ENCODE data around the gene CCDC88C. TPM values are rescaled to one million over a fixed set of nuclear protein-coding genes. Genes with fewer than 3 reads are reported as not detected.

The CCDC88C gene
- total and polyA plus RNA-seq, 2 donors (not counting 3 experiments of a cell fraction or from before 2014, with no cell fraction given), result 11.4 to 52.1 TPM

DNA sequence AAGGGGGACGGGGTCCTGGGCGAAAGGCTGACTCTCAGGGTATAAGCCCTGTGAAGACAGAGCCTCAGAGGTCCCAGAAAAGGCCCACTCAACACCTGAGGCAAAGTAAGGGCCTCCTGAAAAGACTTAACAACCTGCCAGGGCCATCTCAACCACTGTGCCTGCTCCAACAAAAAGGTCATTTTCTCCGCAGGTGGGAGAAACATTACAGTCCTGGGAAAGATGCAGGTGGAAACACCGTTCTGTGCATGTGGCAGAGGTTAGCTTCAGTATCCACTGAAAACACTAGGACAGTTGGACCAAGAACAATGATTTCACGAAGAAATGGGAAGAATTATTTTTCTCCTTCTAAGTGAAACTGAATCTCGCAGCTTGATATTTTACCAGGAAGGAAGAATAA, 50.9 kb downstream of the CCDC88C start:
- ChIA-PET CTCF (interaction anchor here (1.1 kb wide), 1 partner anchor 13 kb away, joined by 3 read pairs; no protein-coding TSS in a partner anchor), POLR2A (no interaction called here)
- no peak overlapping the region for H2AFZ ChIP-seq (ENCODE audit: low read depth, low read length)
- no peaks in the 10 kb centered on the region for H3K27me3 ChIP-seq (ENCODE audit: control insufficient read depth in 2 of 2, insufficient read depth in 2 of 2, low read length in 2 of 2)
- H4K20me1 ChIP-seq (replicated peaks; ENCODE audit: control insufficient read depth, extremely low read depth, insufficient read depth, low read length), result no peaks in the 10 kb centered on the region
- dilution Hi-C loops (cut with MboI; ENCODE audit: extremely low pct_ligation_motif_present, low sequenced_read_pairs), result no loop called here
- H3K79me2 ChIP-seq (ENCODE audit: control insufficient read depth, insufficient read depth, low read length), result peaks cover 3% of the 10 kb centered on the region
- DNase-seq (ENCODE audit: low read depth, low spot score), result no peak
- no peaks in the 10 kb centered on the region for H3K9me1 ChIP-seq (replicated peaks; ENCODE audit: control insufficient read depth, extremely low read depth, insufficient read depth, low read length)
- H3K4me3 ChIP-seq (replicated peaks in 1 of 3; ENCODE audit: insufficient read depth in 1 of 3, low read depth in 1 of 3, low read length in 3 of 3), result no peak overlapping the region
- no TSS peak for BruUV-seq (replicated peaks)
- H3K9ac ChIP-seq (replicated peaks; ENCODE audit: extremely low read depth, insufficient read depth, low read length), result no peak overlapping the region
- FAIRE-seq, result no peak
- H3K27ac ChIP-seq (ENCODE audit: insufficient read depth, low read depth, low read length), result no peak overlapping the region
- no peak overlapping the region for H3K4me2 ChIP-seq (ENCODE audit: insufficient read depth, low read length)
- H3K4me1 ChIP-seq (ENCODE audit: control insufficient read depth, extremely low read depth, insufficient read depth, low read length), result peaks cover 14% of the 10 kb centered on the region
- intact Hi-C loops (cut with micrococcal nuclease), result no loop called here
- H3K9me3 ChIP-seq (replicated peaks; ENCODE audit: control insufficient read depth, insufficient read depth, low read length), result no peaks in the 10 kb centered on the region
- no peaks in the 10 kb centered on the region for H3K36me3 ChIP-seq (ENCODE audit: control insufficient read depth in 2 of 2, extremely low read depth in 1 of 2, insufficient read depth in 2 of 2, low read length in 2 of 2)
- no peak for TF ChIP-seq JUN (IDR thresholded peaks at IDR 0.05; ENCODE audit: borderline replicate concordance, insufficient read depth, insufficient read length, low read depth)
- TF ChIP-seq FOS (IDR thresholded peaks at IDR 0.05; ENCODE audit: borderline replicate concordance, insufficient read depth, low read length), result no peak
- no peak for TF ChIP-seq EZH2 (IDR thresholded peaks at IDR 0.05; ENCODE audit: borderline replicate concordance, low read depth, low read length, severe bottlenecking)
- TF ChIP-seq POLR2AphosphoS5 (IDR thresholded peaks at IDR 0.05; ENCODE audit: insufficient read depth, low read depth, low read length), result no peak

DNA sequence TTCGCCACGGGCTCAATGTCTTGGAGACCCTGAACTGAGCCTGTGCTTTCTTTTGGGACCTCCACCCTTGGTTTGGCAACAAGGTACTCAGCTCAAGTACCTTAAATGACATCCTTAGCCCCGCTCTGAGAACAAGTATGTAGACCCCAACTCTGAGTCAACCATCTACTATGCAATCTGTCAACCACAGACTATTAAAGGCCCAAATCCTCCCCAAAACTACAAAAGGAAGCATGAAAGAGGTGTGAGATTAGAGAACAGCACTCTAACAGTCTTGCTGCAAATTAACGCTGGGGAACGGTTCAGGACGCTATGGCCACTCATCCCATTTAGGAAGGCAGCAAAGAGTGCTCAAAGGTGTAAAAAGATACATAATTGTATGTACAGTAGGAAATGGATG, 52.1 kb downstream of the CCDC88C start:
- dilution Hi-C loops (cut with MboI; ENCODE audit: extremely low pct_ligation_motif_present, low sequenced_read_pairs) (no loop called here), intact Hi-C loops (cut with micrococcal nuclease) (no loop called here)
- no peak overlapping the region for H2AFZ ChIP-seq (ENCODE audit: low read depth, low read length)
- POLR2A ChIA-PET, result interaction anchor here (0.6 kb wide), 1 partner anchor 19 kb away, joined by 3 read pairs; no protein-coding TSS in a partner anchor
- no peaks in the 10 kb centered on the region for H3K36me3 ChIP-seq (ENCODE audit: control insufficient read depth in 2 of 2, extremely low read depth in 1 of 2, insufficient read depth in 2 of 2, low read length in 2 of 2)
- TF ChIP-seq MYC (IDR thresholded peaks at IDR 0.05; ENCODE audit: low read depth, low read length), result no peak
- TF ChIP-seq, protein P1, sequence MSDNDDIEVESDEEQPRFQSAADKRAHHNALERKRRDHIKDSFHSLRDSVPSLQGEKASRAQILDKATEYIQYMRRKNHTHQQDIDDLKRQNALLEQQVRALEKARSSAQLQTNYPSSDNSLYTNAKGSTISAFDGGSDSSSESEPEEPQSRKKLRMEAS (IDR thresholded peaks at IDR 0.05; ENCODE audit: insufficient read depth, insufficient read length), result no peak
- TF ChIP-seq, protein P2, sequence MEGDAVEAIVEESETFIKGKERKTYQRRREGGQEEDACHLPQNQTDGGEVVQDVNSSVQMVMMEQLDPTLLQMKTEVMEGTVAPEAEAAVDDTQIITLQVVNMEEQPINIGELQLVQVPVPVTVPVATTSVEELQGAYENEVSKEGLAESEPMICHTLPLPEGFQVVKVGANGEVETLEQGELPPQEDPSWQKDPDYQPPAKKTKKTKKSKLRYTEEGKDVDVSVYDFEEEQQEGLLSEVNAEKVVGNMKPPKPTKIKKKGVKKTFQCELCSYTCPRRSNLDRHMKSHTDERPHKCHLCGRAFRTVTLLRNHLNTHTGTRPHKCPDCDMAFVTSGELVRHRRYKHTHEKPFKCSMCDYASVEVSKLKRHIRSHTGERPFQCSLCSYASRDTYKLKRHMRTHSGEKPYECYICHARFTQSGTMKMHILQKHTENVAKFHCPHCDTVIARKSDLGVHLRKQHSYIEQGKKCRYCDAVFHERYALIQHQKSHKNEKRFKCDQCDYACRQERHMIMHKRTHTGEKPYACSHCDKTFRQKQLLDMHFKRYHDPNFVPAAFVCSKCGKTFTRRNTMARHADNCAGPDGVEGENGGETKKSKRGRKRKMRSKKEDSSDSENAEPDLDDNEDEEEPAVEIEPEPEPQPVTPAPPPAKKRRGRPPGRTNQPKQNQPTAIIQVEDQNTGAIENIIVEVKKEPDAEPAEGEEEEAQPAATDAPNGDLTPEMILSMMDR (IDR thresholded peaks at IDR 0.05; ENCODE audit: extremely low read depth in 1 of 2, insufficient read depth in 1 of 2, low read depth in 1 of 2, low read length in 2 of 2), result no peak
- no peak for TF ChIP-seq POLR2A (IDR thresholded peaks at IDR 0.05; ENCODE audit: low read depth, low read length)
- no peak for TF ChIP-seq GATA2 (IDR thresholded peaks at IDR 0.05; ENCODE audit: insufficient read depth, insufficient read length, low read depth, low read length)
- no peak for TF ChIP-seq FOS (IDR thresholded peaks at IDR 0.05; ENCODE audit: borderline replicate concordance, insufficient read depth, low read length)
- TF ChIP-seq EZH2 (IDR thresholded peaks at IDR 0.05; ENCODE audit: borderline replicate concordance, low read depth, low read length, severe bottlenecking), result no peak
- TF ChIP-seq JUN (IDR thresholded peaks at IDR 0.05; ENCODE audit: borderline replicate concordance, insufficient read depth, insufficient read length, low read depth), result no peak
- TF ChIP-seq POLR2AphosphoS5 (IDR thresholded peaks at IDR 0.05; ENCODE audit: insufficient read depth, low read depth, low read length), result no peak
- no peak for DNase-seq (ENCODE audit: low read depth, low spot score)
- no peaks in the 10 kb centered on the region for H4K20me1 ChIP-seq (replicated peaks; ENCODE audit: control insufficient read depth, extremely low read depth, insufficient read depth, low read length)
- no peaks in the 10 kb centered on the region for H3K27me3 ChIP-seq (ENCODE audit: control insufficient read depth in 2 of 2, insufficient read depth in 2 of 2, low read length in 2 of 2)
- no peaks in the 10 kb centered on the region for H3K9me3 ChIP-seq (replicated peaks; ENCODE audit: control insufficient read depth, insufficient read depth, low read length)
- no peak overlapping the region for H3K27ac ChIP-seq (ENCODE audit: insufficient read depth, low read depth, low read length)
- H3K4me2 ChIP-seq (ENCODE audit: insufficient read depth, low read length), result no peak overlapping the region
- BruUV-seq (replicated peaks), result no TSS peak
- H3K4me1 ChIP-seq (ENCODE audit: control insufficient read depth, extremely low read depth, insufficient read depth, low read length), result peaks cover 11% of the 10 kb centered on the region
- no peaks in the 10 kb centered on the region for H3K9me1 ChIP-seq (replicated peaks; ENCODE audit: control insufficient read depth, extremely low read depth, insufficient read depth, low read length)
- CTCF ChIA-PET, result no interaction called here
- peaks cover 3% of the 10 kb centered on the region for H3K79me2 ChIP-seq (ENCODE audit: control insufficient read depth, insufficient read depth, low read length)
- no peak overlapping the region for H3K4me3 ChIP-seq (replicated peaks in 1 of 3; ENCODE audit: insufficient read depth in 1 of 3, low read depth in 1 of 3, low read length in 3 of 3)
- no peak overlapping the region for H3K9ac ChIP-seq (replicated peaks; ENCODE audit: extremely low read depth, insufficient read depth, low read length)
- FAIRE-seq, result no peak

Measured in endothelial cell of umbilical vein (primary cell).